ENCODE data around the gene ZNF177. TPM values are rescaled to one million over a fixed set of nuclear protein-coding genes. Genes with fewer than 3 reads are reported as not detected.

ZNF177 gene
- total RNA-seq, 1 donor from 2014 or later = 1.4 TPM

DNA sequence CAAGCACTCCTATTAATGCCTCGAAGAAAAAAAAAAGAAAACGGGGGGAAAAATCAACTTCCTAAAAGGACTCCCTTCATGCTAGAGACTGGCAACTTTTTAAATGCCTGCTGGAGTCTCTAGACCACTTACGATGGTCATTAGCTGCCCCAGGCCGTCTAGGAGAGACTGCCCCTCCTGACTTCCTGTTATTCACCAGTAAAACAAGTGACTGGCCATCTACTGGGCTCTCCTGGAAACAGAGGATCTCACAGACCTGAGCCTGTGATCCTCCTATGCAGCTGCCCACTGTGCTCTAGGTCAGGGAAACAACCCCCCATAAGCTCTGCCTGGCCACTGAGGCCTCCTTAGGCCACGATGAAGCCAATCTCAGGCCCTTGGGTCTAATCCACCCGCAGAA, 65.1 kb downstream of the ZNF177 start:
- Mint-ChIP-seq H3K9me3 (peaks cover 6% of the 10 kb centered on the region), H3K4me1 (peaks cover 9% of the 10 kb centered on the region), H3K4me3 (no peak overlapping the region), H3K27me3 (no peaks in the 10 kb centered on the region), H3K36me3 (ENCODE audit: low read depth) (peaks cover 80% of the 10 kb centered on the region), H3K27ac (no peak overlapping the region)
- TF ChIP-seq, protein P1, sequence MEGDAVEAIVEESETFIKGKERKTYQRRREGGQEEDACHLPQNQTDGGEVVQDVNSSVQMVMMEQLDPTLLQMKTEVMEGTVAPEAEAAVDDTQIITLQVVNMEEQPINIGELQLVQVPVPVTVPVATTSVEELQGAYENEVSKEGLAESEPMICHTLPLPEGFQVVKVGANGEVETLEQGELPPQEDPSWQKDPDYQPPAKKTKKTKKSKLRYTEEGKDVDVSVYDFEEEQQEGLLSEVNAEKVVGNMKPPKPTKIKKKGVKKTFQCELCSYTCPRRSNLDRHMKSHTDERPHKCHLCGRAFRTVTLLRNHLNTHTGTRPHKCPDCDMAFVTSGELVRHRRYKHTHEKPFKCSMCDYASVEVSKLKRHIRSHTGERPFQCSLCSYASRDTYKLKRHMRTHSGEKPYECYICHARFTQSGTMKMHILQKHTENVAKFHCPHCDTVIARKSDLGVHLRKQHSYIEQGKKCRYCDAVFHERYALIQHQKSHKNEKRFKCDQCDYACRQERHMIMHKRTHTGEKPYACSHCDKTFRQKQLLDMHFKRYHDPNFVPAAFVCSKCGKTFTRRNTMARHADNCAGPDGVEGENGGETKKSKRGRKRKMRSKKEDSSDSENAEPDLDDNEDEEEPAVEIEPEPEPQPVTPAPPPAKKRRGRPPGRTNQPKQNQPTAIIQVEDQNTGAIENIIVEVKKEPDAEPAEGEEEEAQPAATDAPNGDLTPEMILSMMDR (IDR thresholded peaks at IDR 0.05) = no peak
- no peak for ATAC-seq (ENCODE audit: low read depth)
- POLR2A ChIA-PET = no interaction called here
- intact Hi-C loops (cut with micrococcal nuclease) = no loop called here
- DNase-seq = no peak
- CTCF ChIA-PET = no interaction called here

DNA sequence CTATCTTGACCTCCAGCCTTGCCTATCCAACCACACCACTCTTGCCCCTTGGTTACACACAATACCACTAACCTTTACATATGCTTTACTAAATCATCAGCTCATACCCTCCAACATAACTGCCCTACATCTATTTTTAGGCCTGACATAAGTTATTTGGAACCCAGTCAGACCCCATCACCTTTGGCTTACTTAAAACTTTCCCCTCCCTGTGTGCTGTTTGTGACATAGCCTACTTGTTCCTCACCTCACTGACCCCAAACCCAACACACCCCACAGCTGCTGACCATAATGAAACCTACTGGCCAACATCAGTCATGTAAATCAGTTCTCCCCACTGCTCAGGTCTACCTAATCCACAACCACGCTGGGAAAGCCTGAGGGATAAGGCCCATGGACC, 67.6 kb downstream of the ZNF177 start:
- intact Hi-C loops (cut with micrococcal nuclease) = no loop called here
- Mint-ChIP-seq H3K36me3 (ENCODE audit: low read depth) (peaks cover 75% of the 10 kb centered on the region), H3K9me3 (no peaks in the 10 kb centered on the region), H3K27me3 (no peaks in the 10 kb centered on the region), H3K4me1 (peaks cover 29% of the 10 kb centered on the region), H3K27ac (no peak overlapping the region), H3K4me3 (no peak overlapping the region)
- TF ChIP-seq, protein P1 (IDR thresholded peaks at IDR 0.05) = no peak
- ChIA-PET CTCF (no interaction called here), POLR2A (no interaction called here)
- no peak for DNase-seq
- ATAC-seq (ENCODE audit: low read depth) = no peak

DNA sequence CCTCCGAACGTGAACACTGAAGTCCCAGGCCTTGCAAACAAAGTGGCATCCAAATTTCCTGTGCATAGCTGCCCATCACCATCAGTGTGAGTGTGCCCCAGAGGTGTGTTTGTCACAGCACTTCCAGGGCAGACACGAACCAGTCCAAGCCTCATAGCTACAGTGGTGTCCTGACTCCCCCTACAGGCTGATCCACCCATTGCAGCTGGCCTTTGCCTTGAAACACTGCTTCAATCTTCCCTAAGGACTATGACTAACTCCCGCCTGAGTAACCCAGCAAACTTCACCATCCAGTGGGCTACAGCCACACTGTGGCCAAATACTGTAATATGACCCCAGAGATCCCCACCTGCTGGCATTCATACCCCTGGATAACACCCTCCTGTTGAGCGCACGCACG, 68.7 kb downstream of the ZNF177 start:
- no peaks in the 10 kb centered on the region for H3K27me3 Mint-ChIP-seq
- CTCF ChIA-PET = interaction anchor here (0.9 kb wide), 1 partner anchor 226 kb away, joined by 4 read pairs; no protein-coding TSS in a partner anchor
- no peak for ATAC-seq (ENCODE audit: low read depth)
- no peak overlapping the region for H3K27ac Mint-ChIP-seq
- TF ChIP-seq, protein P1 (IDR thresholded peaks at IDR 0.05) = no peak
- H3K9me3 Mint-ChIP-seq = no peaks in the 10 kb centered on the region
- POLR2A ChIA-PET = no interaction called here
- peaks cover 39% of the 10 kb centered on the region for H3K4me1 Mint-ChIP-seq
- no peak overlapping the region for H3K4me3 Mint-ChIP-seq
- DNase-seq = no peak
- H3K36me3 Mint-ChIP-seq (ENCODE audit: low read depth) = peaks cover 68% of the 10 kb centered on the region
- intact Hi-C loops (cut with micrococcal nuclease) = no loop called here

Other genes with a start within 250 kb of the ZNF177 start
- gene OR7G1, start 247.2 kb upstream of the ZNF177 start, total RNA-seq = not detected in 2 replicates
- not detected in 2 replicates for gene OR7G3, start 236.1 kb upstream of the ZNF177 start, total RNA-seq
- 64.4 and 65.8 TPM in 2 replicates for gene ZNF317, start 222.6 kb upstream of the ZNF177 start, total RNA-seq
- not detected in 2 replicates for gene OR7D2, start 184.0 kb upstream of the ZNF177 start, total RNA-seq
- not detected in 2 replicates for gene OR7D4, start 143.4 kb upstream of the ZNF177 start, total RNA-seq
- gene OR7E24, start 112.1 kb upstream of the ZNF177 start, total RNA-seq = not detected in 2 replicates
- gene ZNF699, start 53.2 kb upstream of the ZNF177 start, total RNA-seq = 10.3 and 11.7 TPM in 2 replicates
- 22.0 and 22.8 TPM in 2 replicates for gene ZNF559, start 38.8 kb upstream of the ZNF177 start, total RNA-seq
- gene ZNF266, start 72.6 kb downstream of the ZNF177 start, total RNA-seq = 43.7 and 50.3 TPM in 2 replicates
- gene ZNF560, start 135.6 kb downstream of the ZNF177 start, total RNA-seq = 0.15 TPM in 1 of 2 replicates, not detected in the other
- gene ZNF426, start 175.6 kb downstream of the ZNF177 start, total RNA-seq = 18.8 and 22.7 TPM in 2 replicates
- gene ZNF121, start 221.5 kb downstream of the ZNF177 start, total RNA-seq = 53.7 and 57.0 TPM in 2 replicates